Measurements from ENCODE around the gene SMIM12. TPM values are rescaled to one million over a fixed set of nuclear protein-coding genes. Genes with fewer than 3 reads are reported as not detected.

The SMIM12 gene
- total and polyA plus RNA-seq, 8 donors: 21.4 to 53.0 (median 26.3) TPM

GRCh38 chr1:34865981-34866761 lies 6.6 kb upstream of the SMIM12 start:
- Histone ChIP-seq H3K4me3 (peak overlapping the region; percentile 77 to 80), H3K4me1 (peaks cover 0 to 21% of the 10 kb centered on the region in 2 donors), H3K27ac (peak overlapping the region; percentile 77 to 85), H3K36me3 (no peaks in the 10 kb centered on the region), H3K9me3 (no peaks in the 10 kb centered on the region), H3K27me3 (peaks cover 0 to under 1% of the 10 kb centered on the region in 2 donors)
- peak; percentile 91 for ATAC-seq
- TF ChIP-seq CTCF (IDR thresholded peaks at IDR 0.05): peak; percentile 96 to 97
- DNase-seq: peak; percentile 76 to 98 (median 84)
- intact Hi-C loops (cut with DNase I): loop anchor here in 1 of 2 donors (5.0 kb wide), 1 partner anchor 79 kb away; no protein-coding TSS in a partner anchor

- H3K27me3 ChIP-seq: no peaks in the 10 kb centered on the region
- H3K36me3 ChIP-seq: no peaks in the 10 kb centered on the region
- no peak for DNase-seq
- ATAC-seq: no peak
- intact Hi-C loops (cut with DNase I): loop anchor here in 1 of 2 donors (5.0 kb wide), 1 partner anchor 78 kb away; no protein-coding TSS in a partner anchor
- H3K4me1 ChIP-seq: peaks cover 0 to 21% of the 10 kb centered on the region in 2 donors
- no peaks in the 10 kb centered on the region for H3K9me3 ChIP-seq
- no peak for TF ChIP-seq CTCF (IDR thresholded peaks at IDR 0.05)
- peak overlapping the region; percentile 77 to 80 for H3K4me3 ChIP-seq
- peak overlapping the region; percentile 77 to 85 for H3K27ac ChIP-seq
Observed at GRCh38 chr1:34865573-34865972, 6.0 kb upstream of the SMIM12 start.

GRCh38 chr1:34864759-34865158 lies 5.2 kb upstream of the SMIM12 start:
- intact Hi-C loops (cut with DNase I): loop anchor here in 1 of 2 donors (5.0 kb wide), 1 partner anchor 77 kb away; no protein-coding TSS in a partner anchor
- ATAC-seq: no peak
- Histone ChIP-seq H3K27me3 (no peaks in the 10 kb centered on the region), H3K4me3 (no peak overlapping the region), H3K4me1 (peaks cover 4 to 29% of the 10 kb centered on the region in 2 donors), H3K9me3 (no peaks in the 10 kb centered on the region), H3K27ac (no peak overlapping the region), H3K36me3 (no peaks in the 10 kb centered on the region)
- DNase-seq: no peak
- TF ChIP-seq CTCF (IDR thresholded peaks at IDR 0.05): no peak

- ATAC-seq (no peak), DNase-seq (no peak)
- no peak for TF ChIP-seq CTCF (IDR thresholded peaks at IDR 0.05)
- peaks cover 10 to 35% of the 10 kb centered on the region in 2 donors for H3K4me1 ChIP-seq
- H3K9me3 ChIP-seq: no peaks in the 10 kb centered on the region
- H3K36me3 ChIP-seq: no peaks in the 10 kb centered on the region
- intact Hi-C loops (cut with DNase I): no loop called here
- no peaks in the 10 kb centered on the region for H3K27me3 ChIP-seq
- H3K27ac ChIP-seq: no peak overlapping the region
- H3K4me3 ChIP-seq: no peak overlapping the region
Observed at GRCh38 chr1:34863501-34863900, 4.0 kb upstream of the SMIM12 start.

- intact Hi-C loops (cut with DNase I): no loop called here
- Histone ChIP-seq H3K4me1 (peaks cover 10 to 37% of the 10 kb centered on the region in 2 donors), H3K9me3 (no peaks in the 10 kb centered on the region), H3K36me3 (peaks cover 0 to 23% of the 10 kb centered on the region in 2 donors), H3K27ac (peak overlapping the region; percentile 78 to 88), H3K27me3 (no peaks in the 10 kb centered on the region), H3K4me3 (peak overlapping the region; percentile 90 to 95)
- DNase-seq (no peak), ATAC-seq (peak; percentile 48)
- no peak for TF ChIP-seq CTCF (IDR thresholded peaks at IDR 0.05)
Observed at GRCh38 chr1:34858901-34859445, 576 bp downstream of the SMIM12 start.
